ENCODE results near the gene CLPTM1L.

- TF ChIP-seq CTCF (IDR thresholded peaks at IDR 0.05) = no peak
- TF ChIP-seq POLR2AphosphoS5 (IDR thresholded peaks at IDR 0.05) = no peak
- TF ChIP-seq POLR2A (IDR thresholded peaks at IDR 0.05) = no peak
These were observed 76.2 kb downstream of the CLPTM1L start for GRCh38 chr5:1268666-1269065.

Measured in breast epithelium (tissue), 3 donors.